AG09319 (cell line): ENCODE results near the gene ACTN2.

Experiments
- DNase-seq: peaks from one replicate; pipeline ENCODE4 v3.0.0-alpha.2; 2010; ENCODE audit warnings: low read depth; ENCODE audit errors: extremely low read depth
- TF ChIP-seq, protein P1 (sequence below): IDR thresholded peaks from 2 replicates; pipeline ENCODE4 v1.5.1; 2011; ENCODE audit warnings: low read depth, mild to moderate bottlenecking, inconsistent platforms, low read length, moderate library complexity

Gene ACTN2

DNA sequence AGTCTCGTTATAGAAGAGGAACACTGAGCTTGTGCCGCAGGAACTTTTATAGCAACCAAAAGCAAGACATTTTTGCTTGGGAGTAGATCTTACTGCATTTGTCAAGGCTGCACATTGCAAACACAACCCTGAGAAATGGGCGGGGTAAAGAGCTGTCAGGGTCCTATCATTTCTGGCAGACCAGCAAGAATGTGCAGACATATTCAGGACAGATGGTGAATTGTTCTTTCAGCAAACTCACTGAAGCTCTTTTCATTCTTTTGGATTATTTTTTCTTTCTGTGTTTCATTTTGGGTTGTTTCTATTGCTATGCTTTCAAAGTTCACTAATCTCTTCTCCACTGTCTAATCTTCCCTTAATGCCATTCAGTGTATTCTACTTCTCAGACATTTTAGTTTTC lies 5.1 kb upstream of the ACTN2 start:
- TF ChIP-seq, protein P1, sequence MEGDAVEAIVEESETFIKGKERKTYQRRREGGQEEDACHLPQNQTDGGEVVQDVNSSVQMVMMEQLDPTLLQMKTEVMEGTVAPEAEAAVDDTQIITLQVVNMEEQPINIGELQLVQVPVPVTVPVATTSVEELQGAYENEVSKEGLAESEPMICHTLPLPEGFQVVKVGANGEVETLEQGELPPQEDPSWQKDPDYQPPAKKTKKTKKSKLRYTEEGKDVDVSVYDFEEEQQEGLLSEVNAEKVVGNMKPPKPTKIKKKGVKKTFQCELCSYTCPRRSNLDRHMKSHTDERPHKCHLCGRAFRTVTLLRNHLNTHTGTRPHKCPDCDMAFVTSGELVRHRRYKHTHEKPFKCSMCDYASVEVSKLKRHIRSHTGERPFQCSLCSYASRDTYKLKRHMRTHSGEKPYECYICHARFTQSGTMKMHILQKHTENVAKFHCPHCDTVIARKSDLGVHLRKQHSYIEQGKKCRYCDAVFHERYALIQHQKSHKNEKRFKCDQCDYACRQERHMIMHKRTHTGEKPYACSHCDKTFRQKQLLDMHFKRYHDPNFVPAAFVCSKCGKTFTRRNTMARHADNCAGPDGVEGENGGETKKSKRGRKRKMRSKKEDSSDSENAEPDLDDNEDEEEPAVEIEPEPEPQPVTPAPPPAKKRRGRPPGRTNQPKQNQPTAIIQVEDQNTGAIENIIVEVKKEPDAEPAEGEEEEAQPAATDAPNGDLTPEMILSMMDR: no peak
- no peak for DNase-seq

DNA sequence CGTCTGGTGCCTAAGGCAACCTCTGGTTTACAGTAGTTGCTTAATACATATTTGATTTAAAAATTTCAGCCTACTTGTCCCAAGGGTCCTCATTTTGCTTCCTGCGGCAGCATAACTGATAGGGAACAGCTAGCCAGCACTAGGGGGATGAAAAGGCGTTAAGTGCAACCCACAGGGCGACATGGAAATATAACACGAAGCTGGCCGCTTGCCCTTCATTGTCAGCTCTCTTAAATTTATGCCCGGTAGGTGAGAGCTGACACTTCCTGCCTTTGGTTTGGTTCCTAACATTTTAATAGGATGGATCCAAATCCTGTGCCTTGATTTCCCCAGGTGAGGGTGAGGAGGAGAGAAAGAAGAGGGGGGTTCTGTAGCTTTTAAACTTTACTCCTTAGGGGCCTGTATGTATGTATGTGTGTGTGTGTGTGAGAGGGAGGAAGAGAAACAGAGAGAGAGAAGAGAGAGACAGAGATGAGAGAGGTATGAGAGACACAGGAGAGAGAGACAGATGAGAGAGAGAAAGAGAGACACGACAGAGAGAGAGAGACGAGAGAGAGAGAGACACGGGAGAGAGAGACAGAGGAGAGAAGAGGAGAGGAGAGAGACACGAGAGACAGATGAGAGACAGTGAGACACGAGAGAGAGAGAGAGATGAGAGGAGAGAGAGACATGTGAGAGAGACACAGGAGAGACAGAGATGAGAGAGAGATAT lies 938 bp upstream of the ACTN2 start:
- TF ChIP-seq, protein P1: no peak
- DNase-seq: no peak

DNA sequence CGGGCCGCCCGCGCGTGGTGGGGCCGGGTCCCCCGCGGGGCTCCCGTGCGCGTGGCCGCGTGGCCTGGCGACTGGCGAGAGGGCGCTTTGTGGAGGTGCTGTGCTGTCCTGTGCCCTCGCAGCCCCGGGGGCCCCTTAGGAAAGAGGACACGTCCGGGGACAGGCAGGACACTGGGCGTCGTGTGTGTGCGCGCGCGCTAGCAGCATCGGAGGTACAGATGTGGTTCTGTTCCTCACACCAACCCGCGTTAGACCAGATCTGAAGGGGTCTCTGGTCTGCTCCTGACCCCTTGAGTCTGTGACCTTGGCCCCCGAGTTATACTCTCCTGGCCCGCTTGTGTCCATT lies 489 bp downstream of the ACTN2 start:
- TF ChIP-seq, protein P1: no peak
- no peak for DNase-seq

DNA sequence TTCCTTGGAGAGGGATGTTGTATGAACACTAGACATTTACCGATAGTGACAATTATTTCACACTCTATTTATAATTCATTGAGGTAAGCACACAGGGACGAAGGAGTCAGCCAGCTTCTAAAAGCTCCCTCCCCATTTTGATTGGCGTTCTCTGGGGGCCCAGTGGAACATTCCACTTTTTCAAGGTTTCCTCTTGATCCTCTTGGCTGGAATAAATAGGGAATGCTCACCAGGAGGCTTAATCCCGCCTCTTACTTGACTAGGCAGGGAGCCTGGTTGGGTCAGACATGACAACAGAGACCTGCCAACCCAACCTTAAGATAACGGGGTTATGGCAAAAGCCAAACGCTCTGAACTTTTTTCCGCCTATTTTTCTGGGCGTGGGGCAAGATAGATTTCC lies 974 bp downstream of the ACTN2 start:
- TF ChIP-seq, protein P1: no peak
- DNase-seq: no peak

DNA sequence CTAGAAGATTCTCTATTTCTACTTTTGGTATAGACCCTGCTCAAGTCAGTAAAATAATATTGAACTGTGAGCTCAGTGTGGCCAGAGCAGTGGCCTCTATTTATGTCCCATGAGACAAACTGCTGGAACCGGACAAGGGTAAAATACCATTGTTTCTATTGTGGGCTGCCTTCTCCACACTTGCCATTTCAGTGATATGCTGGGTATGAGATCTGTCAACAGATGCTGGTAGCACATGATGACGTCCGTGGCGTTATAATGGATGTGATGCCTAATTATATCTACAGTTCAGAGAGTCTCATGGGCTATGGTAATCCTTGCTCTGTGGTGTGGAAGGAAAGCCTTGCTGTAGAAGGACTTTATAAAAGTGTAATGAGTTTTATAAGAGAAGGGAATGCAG lies 2.4 kb downstream of the ACTN2 start:
- DNase-seq: no peak
- TF ChIP-seq, protein P1: no peak

DNA sequence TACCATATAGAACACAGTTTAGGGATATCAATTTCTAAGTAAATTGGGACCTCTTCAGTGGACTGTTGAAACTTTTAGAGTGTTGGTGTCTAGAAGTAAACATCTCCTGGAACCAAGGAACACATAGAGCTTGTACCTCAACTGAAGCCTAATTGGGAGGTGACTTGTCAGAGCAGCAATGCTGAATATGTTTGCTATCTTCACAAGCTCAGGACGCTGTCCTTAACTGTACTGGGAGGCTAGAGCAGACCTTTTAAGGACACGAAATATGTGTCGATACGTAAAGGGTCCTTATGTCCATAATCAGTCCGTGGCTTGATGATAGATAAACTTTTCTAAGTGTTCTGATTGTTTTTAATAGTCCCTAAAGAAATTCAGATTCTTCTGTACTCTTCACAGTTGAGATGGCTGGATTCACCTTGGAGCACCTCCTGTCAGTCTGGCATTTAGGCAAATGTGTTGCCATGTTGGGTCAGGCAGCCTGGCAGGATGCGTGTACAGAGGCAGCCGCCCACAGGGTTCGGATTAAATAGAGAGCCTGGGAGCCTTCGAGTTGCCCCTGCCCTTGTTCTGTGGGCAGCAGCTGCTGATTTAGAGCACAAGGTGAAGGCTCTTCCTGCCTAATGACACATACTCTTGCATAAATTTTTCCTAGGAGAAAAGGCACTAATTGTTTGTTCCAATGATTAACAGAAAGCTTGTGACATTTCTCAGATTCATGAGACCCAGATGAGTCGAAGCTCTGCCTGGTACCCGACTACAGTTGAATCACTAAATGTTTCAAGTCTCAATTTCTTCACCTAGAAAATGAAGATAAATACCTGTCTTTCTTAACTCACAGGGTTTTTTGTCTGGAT lies 3.6 kb downstream of the ACTN2 start:
- DNase-seq: no peak
- TF ChIP-seq, protein P1: no peak

DNA sequence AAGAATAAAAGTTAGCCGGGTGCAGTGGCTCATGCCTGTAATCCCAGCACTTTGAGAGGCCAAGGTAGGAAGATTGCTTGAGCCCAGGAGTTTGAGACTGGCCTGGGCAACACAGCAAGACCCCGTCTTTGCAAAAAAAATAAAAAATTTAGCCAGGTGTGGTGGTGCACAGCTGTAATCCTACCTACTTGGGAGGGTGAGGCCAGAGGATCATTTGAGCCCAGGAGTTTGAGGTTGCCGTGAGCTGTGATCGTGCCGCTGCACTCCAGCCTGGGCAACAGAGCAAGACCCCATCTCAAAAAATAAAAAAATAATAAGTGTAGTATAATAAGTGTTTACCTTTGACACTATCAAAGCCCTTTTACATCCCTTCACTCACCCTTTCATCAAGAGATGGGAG lies 5.0 kb downstream of the ACTN2 start:
- DNase-seq: no peak
- TF ChIP-seq, protein P1: no peak
